KMS-11 (cell line): ENCODE measurements around the gene PCSK5.

Experiments used
- H2AFZ ChIP-seq: fragments of 200-600 bp; sonication (generic); 2 replicates; pipeline ENCODE4 v1.6.1; 2016; ENCODE audit warnings: antibody characterized with exemption, mixed run types, low read depth
- H3K27ac ChIP-seq: fragments of 200-600 bp; sonication (generic); 2 replicates; pipeline ENCODE4 v1.6.1; 2016; ENCODE audit warnings: mild to moderate bottlenecking, mixed run types
- H3K27me3 ChIP-seq: fragments of 200-600 bp; sonication (generic); 2 replicates; pipeline ENCODE4 v1.6.1; 2017; ENCODE audit warnings: mild to moderate bottlenecking, low read depth, mixed run types, moderate library complexity; ENCODE audit not compliant: insufficient read depth
- H3K36me3 ChIP-seq: fragments of 200-600 bp; sonication (generic); 2 replicates; pipeline ENCODE4 v1.6.1; 2017; ENCODE audit warnings: mild to moderate bottlenecking, mixed run types; ENCODE audit not compliant: insufficient read depth
- H3K4me1 ChIP-seq: fragments of 200-600 bp; sonication (generic); 2 replicates; pipeline ENCODE4 v1.6.1; 2016; ENCODE audit warnings: mild to moderate bottlenecking, low read depth, mixed run types; ENCODE audit not compliant: poor library complexity, severe bottlenecking
- H3K4me2 ChIP-seq: fragments of 200-600 bp; sonication (generic); 2 replicates; pipeline ENCODE4 v1.7.0; 2016; ENCODE audit warnings: mild to moderate bottlenecking, mixed run types
- H3K4me3 ChIP-seq: fragments of 200-600 bp; sonication (generic); IDR thresholded peaks from 2 replicates; pipeline ENCODE4 v1.6.1; 2017; ENCODE audit warnings: low read depth, low read length, mixed read lengths; ENCODE audit not compliant: insufficient read depth
- H3K79me2 ChIP-seq: fragments of 200-600 bp; sonication (generic); 2 replicates; pipeline ENCODE4 v1.6.1; 2016; ENCODE audit warnings: low read depth, mixed run types; ENCODE audit not compliant: insufficient read depth
- H3K9ac ChIP-seq: fragments of 200-600 bp; sonication (generic); 2 replicates; pipeline ENCODE4 v1.6.1; 2016; ENCODE audit warnings: mild to moderate bottlenecking, mixed run types
- H4K20me1 ChIP-seq: fragments of 200-600 bp; sonication (generic); 2 replicates; pipeline ENCODE4 v1.6.1; 2016; ENCODE audit warnings: mild to moderate bottlenecking, mixed run types; ENCODE audit not compliant: insufficient read depth
- TF ChIP-seq, protein P1 (sequence below): fragments of 200-600 bp; sonication (generic); conservative IDR thresholded peaks from 2 replicates; pipeline ENCODE4 v1.6.1; 2017; ENCODE audit warnings: low read depth, mild to moderate bottlenecking, antibody characterized with exemption, low read length, moderate library complexity, mixed read lengths

The PCSK5 gene

DNA sequence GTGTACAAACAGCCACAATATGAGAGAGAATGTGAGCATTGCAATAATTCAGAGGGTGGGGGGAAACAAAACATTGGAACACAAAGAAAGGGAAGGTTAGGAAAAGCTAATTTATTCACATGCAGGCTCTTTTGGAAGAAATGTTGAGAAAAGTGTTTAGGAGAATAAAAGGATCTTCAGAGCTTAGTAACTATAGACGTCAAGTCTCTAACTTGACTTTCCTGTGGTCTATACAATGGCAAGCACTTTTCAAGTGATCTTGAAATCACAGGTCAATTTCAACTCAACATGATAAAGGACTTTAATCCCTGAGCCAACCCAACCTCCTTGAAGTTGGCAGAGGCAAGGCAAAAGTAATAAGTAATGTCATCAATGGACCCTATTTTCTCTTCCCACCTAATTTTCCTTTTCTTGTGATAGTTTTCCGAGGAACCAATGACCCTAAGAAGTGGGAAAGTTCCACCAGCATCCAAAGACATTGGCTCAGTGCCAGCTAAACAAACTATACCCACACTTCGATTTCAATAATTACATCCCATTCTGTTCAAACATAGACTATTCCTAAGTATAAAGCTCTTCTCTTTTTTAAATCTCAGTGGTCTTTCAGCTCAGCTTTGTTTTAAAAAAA lies 480.0 kb downstream of the PCSK5 start:
- no peak overlapping the region for H2AFZ ChIP-seq
- no peak overlapping the region for H3K4me3 ChIP-seq
- peak overlapping the region; percentile 79 for H3K27ac ChIP-seq
- no peaks in the 10 kb centered on the region for H3K79me2 ChIP-seq
- TF ChIP-seq, protein P1, sequence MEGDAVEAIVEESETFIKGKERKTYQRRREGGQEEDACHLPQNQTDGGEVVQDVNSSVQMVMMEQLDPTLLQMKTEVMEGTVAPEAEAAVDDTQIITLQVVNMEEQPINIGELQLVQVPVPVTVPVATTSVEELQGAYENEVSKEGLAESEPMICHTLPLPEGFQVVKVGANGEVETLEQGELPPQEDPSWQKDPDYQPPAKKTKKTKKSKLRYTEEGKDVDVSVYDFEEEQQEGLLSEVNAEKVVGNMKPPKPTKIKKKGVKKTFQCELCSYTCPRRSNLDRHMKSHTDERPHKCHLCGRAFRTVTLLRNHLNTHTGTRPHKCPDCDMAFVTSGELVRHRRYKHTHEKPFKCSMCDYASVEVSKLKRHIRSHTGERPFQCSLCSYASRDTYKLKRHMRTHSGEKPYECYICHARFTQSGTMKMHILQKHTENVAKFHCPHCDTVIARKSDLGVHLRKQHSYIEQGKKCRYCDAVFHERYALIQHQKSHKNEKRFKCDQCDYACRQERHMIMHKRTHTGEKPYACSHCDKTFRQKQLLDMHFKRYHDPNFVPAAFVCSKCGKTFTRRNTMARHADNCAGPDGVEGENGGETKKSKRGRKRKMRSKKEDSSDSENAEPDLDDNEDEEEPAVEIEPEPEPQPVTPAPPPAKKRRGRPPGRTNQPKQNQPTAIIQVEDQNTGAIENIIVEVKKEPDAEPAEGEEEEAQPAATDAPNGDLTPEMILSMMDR = no peak
- peak overlapping the region; percentile 33; the same call in 1 of the 2 replicates for H3K9ac ChIP-seq
- no peaks in the 10 kb centered on the region for H3K36me3 ChIP-seq
- H3K4me1 ChIP-seq = peaks cover 82% of the 10 kb centered on the region
- no peaks in the 10 kb centered on the region for H3K27me3 ChIP-seq
- no peaks in the 10 kb centered on the region for H4K20me1 ChIP-seq
- H3K4me2 ChIP-seq = peak overlapping the region; percentile 92

DNA sequence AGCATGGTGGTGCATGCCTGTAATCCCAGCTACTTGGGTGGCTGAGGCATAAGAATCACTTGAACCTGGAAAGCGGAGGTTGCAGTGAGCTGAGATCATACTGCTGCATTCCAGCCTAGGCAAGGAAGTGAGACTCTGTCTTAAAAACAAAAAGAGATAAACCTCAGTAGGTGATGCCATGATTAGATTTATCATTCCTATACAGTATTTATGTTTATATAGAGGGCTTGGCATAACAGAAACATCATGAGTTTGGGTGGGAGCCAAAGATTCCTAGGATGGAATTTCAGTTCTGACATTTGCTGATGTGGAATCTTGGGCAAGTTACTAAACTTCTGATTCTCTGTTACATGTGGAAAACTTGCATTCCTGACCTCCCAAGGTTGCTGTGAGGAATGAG lies 481.4 kb downstream of the PCSK5 start:
- Histone ChIP-seq H3K27me3 (no peaks in the 10 kb centered on the region), H3K4me3 (no peak overlapping the region), H2AFZ (no peak overlapping the region), H3K9ac (no peak overlapping the region), H3K79me2 (no peaks in the 10 kb centered on the region), H4K20me1 (no peaks in the 10 kb centered on the region), H3K4me2 (peak overlapping the region; percentile 88), H3K4me1 (peaks cover 75% of the 10 kb centered on the region), H3K27ac (peak overlapping the region; percentile 75), H3K36me3 (no peaks in the 10 kb centered on the region)
- TF ChIP-seq, protein P1 = no peak

GRCh38 chr9:76372336-76372735 lies 481.9 kb downstream of the PCSK5 start:
- Histone ChIP-seq H4K20me1 (no peaks in the 10 kb centered on the region), H3K79me2 (no peaks in the 10 kb centered on the region), H3K36me3 (no peaks in the 10 kb centered on the region), H3K27ac (peak overlapping the region; percentile 75), H3K4me3 (no peak overlapping the region), H3K4me1 (peaks cover 75% of the 10 kb centered on the region), H3K27me3 (no peaks in the 10 kb centered on the region), H2AFZ (no peak overlapping the region), H3K9ac (peak overlapping the region; percentile 7; the same call in 1 of the 2 replicates), H3K4me2 (peak overlapping the region; percentile 88)
- TF ChIP-seq, protein P1 = no peak

- Histone ChIP-seq H3K9ac (peak overlapping the region; percentile 7; the same call in 1 of the 2 replicates), H3K27me3 (no peaks in the 10 kb centered on the region), H3K36me3 (no peaks in the 10 kb centered on the region), H3K79me2 (no peaks in the 10 kb centered on the region), H2AFZ (peak overlapping the region; percentile 13; the same call in 1 of the 2 replicates), H3K4me2 (peak overlapping the region; percentile 88), H3K4me3 (no peak overlapping the region), H3K27ac (peak overlapping the region; percentile 75), H4K20me1 (no peaks in the 10 kb centered on the region), H3K4me1 (peaks cover 75% of the 10 kb centered on the region)
- TF ChIP-seq, protein P1 = no peak
Measured at GRCh38 chr9:76373173-76373783, 482.8 kb downstream of the PCSK5 start.
